GM12892 (cell line): ENCODE results near the gene SEC16A.

Experiments used
- POLR2A ChIP-seq: IDR thresholded peaks from 2 replicates; pipeline ENCODE4 v1.6.1; 2011; ENCODE audit warnings: low read depth, low read length, control low read depth
- POLR2AphosphoS5 ChIP-seq: IDR thresholded peaks from 2 replicates; pipeline ENCODE4 v1.6.1; 2011; ENCODE audit warnings: low read depth, low read length, control low read depth
- TAF1 ChIP-seq: IDR thresholded peaks from 2 replicates; pipeline ENCODE4 v1.6.1; 2011; ENCODE audit warnings: low read depth, mild to moderate bottlenecking, control low read depth, low read length, borderline replicate concordance

- TF ChIP-seq POLR2AphosphoS5 = no peak
- no peak for TF ChIP-seq POLR2A
- no peak for TF ChIP-seq TAF1
Observed at GRCh38 chr9:136481558-136481957, 1.3 kb downstream of the SEC16A start.
